GM19240 (cell line): ENCODE results near the gene PREP.
"Not testable (repeated sequence)": the region's sequence is repeated elsewhere in the genome, so short reads cannot be mapped to it uniquely, and the experiment has no call there.

ENCODE experiments used
- DNase-seq: peaks from one replicate; pipeline ENCODE4 v3.0.0; 2011; ENCODE audit warnings: low spot score; ENCODE audit not compliant: insufficient read length

The PREP gene

GRCh38 chr6:105272786-105273185, 130.1 kb downstream of the PREP start:
- DNase-seq, result no peak

- no peak for DNase-seq
Observed at GRCh38 chr6:105270511-105270910, 132.4 kb downstream of the PREP start.

- no peak for DNase-seq
Observed at GRCh38 chr6:105269390-105269789, 133.5 kb downstream of the PREP start.

GRCh38 chr6:105263685-105264610, 138.9 kb downstream of the PREP start:
- DNase-seq, result no peak

- no peak for DNase-seq
Observed at GRCh38 chr6:105259913-105260889, 142.7 kb downstream of the PREP start.

GRCh38 chr6:105258816-105259215, 144.1 kb downstream of the PREP start:
- DNase-seq, result no peak

- no peak for DNase-seq
Observed at GRCh38 chr6:105257340-105257739, 145.5 kb downstream of the PREP start.

- DNase-seq, result no peak
Observed at GRCh38 chr6:105256619-105257018, 146.3 kb downstream of the PREP start.

- DNase-seq, result no peak
Observed at GRCh38 chr6:105253787-105254186, 149.1 kb downstream of the PREP start.

GRCh38 chr6:105251689-105252088, 151.2 kb downstream of the PREP start:
- no peak for DNase-seq

- DNase-seq, result no peak
Observed at GRCh38 chr6:105250533-105250932, 152.3 kb downstream of the PREP start.

GRCh38 chr6:105243487-105243886, 159.4 kb downstream of the PREP start:
- no peak for DNase-seq

GRCh38 chr6:105235155-105235554, 167.7 kb downstream of the PREP start:
- no peak for DNase-seq

- DNase-seq, result not testable (repeated sequence)
Observed at GRCh38 chr6:105231771-105232170, 171.1 kb downstream of the PREP start.
